Activated CD4-positive, alpha-beta T cell treated with anti-CD3 and anti-CD28 coated beads, Interleukin-2, amount 50 U/mL, for 24 hours (primary cell): ENCODE data around the gene CRYBA1.
"Not testable (repeated sequence)": the region's sequence is repeated elsewhere in the genome, so short reads cannot be mapped to it uniquely, and the experiment has no call there.

Source experiments
- DNase-seq, 2 donors: peaks; one replicate each; pipeline ENCODE4 v3.0.0-alpha.2; 2020; ENCODE audit warnings: low read depth in 1 of 2, low spot score in 1 of 2

The CRYBA1 gene, protein sequence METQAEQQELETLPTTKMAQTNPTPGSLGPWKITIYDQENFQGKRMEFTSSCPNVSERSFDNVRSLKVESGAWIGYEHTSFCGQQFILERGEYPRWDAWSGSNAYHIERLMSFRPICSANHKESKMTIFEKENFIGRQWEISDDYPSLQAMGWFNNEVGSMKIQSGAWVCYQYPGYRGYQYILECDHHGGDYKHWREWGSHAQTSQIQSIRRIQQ

DNA sequence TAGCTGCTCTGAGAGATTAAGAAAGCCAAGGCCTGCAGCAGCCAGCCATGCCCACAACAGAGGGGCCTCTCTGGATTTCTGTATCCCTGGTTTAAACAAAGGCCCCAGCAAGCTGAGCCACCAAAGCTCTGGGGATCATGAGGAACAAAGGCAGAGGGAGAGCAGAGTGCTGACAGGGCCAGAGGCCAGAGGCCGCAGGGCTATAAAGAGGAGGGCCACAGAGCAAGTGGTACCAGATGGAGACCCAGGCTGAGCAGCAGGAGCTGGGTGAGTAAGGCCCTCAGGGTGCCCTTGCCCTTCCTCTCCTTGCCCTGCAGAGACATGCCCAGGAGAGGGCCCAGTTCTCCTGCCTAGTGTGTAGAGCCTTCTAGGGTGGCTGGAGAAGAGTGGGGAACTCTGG, at the start of gene CRYBA1:
Gene CRYBA1 (plus strand): TSS at position 232 of the 400 bp plus-strand sequence. CDS start 5 bp downstream, at position 237.
- no peak for DNase-seq

GRCh38 chr17:29197516-29198272, 49.0 kb upstream of the CRYBA1 start:
- DNase-seq = no peak

- not testable (repeated sequence) for DNase-seq
These were observed 42.4 kb upstream of the CRYBA1 start for GRCh38 chr17:29204068-29204804.

DNA sequence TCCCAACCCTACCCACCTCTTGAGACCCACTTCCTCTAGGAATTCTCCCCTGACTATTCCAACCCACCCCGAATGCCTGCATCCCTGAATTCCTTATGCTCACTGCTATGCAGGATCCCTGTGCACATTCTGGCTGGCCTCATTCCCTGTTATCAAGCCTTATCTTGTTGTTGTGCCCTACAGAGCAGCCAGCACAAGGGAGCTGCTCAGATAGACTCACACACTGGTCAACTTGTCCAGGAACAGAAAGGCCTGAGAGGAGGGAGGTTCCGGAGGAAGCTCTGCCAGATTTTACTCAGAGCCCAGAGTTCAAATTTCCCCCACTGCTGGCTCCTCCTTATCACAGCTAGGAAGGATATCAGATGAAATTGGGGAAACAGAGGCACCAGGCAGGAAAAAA, 41.6 kb upstream of the CRYBA1 start:
- no peak for DNase-seq

- DNase-seq = no peak
These were observed 38.7 kb upstream of the CRYBA1 start for GRCh38 chr17:29207975-29208374.

DNA sequence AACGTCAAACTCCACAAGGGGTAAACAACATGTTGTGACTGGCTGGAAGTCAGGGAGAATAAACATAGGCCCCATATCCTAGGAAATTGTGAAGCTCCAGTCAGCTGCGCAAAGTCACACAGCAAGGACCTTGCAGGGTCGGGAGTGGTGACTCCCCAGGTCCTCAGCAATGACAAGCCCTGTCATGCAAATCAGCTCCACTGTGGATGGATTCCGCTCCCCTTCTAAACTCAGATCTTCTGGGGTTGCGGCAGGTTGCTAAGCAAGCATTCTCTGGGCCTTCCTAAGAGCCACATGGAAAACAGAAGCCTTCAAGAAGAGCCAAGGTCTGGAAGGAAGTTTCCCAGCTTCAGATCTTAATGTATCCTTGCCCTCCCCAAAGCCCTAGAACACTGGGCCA, 37.6 kb upstream of the CRYBA1 start:
- no peak for DNase-seq

GRCh38 chr17:29210879-29211278, 35.8 kb upstream of the CRYBA1 start:
- DNase-seq = no peak

DNA sequence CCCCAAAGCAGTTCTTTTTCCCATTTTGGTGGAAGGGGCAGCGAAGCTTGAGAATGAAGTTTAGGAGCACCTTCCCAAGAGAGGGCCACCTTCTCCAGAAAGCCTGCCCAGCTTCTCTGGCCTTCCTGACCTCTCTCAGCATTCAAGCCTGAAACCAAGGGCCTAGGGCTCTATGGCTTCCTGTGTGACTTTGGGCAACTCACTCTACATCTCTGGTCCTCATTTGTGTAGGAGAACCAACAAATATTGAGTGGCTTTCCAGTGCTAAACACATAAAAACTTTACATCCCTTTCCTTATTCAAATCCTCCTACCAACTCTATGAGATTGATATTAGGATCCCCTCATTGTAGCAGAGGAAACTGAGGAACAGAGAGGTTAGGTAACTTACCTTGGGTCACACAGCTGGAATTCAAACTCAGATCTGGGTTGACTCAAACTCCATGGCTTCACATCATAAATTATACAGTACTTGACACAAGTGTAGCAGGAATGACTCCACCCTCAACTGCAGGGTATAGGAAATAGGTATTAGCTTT, 34.5 kb upstream of the CRYBA1 start:
- no peak for DNase-seq

DNA sequence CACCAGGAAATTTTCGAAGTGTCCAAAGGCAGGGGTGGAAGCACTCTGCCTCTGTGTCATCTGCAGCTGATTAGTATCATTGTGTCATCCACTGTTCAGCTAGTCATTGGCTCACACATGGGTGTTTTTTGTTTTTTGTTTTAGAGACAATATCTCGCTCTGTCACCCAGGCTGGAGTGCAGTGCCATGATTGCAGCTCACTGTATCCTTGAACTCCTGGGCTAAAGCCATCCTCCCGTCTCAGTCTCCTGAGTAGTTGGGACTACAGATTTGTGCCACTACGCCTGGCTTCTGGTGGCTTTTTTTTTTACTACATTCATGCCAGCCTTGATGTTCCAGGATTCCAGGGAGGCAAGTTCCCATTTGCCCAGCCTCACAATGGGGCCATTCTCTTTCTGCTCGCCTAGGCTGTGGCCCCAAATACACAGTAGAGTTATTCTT, 34.0 kb upstream of the CRYBA1 start:
- no peak for DNase-seq

DNA sequence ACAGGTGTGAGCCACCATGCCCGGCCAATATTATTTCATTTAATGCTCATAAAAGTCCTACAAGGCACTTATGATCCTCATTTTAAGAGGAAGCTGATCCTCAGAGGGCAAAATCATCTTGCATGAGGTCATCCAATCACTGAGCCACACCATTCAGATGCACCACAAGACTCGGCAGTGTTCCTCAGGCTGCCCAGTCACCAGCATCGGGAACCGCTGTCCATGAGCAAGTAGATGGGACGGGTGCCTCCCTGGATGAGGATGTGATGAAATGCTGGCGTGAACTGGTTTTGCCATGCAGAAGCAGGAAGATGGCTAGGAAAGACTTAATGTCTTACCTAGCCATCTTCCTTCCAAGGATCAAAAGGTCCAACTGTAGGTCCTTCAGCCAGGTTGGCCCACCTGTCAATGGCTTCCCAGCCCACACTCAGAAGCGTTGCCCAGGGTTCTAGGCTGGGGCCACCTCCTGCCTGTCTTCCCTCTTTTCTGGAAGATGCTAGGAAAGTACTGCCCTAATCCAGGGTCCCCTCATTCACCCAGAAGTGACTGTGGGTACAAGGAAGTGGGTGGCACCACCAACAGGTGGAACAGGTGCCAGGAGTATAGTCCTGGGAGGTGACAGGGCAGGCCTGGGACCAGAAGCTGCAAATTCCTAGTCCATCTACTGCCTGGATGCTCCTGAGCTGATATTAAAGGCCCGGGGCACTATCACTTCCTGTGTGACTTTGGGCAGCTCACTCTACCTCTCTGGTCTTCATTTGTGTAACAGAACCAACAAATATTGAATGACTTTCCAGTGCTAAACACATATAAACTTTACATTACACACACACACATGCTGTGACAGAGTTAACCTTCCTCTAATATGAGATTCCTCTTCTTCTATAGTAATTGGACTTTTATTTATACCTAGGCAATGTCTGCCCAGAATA, 32.2 kb upstream of the CRYBA1 start:
- no peak for DNase-seq

- no peak for DNase-seq
These were observed 31.5 kb upstream of the CRYBA1 start for GRCh38 chr17:29215174-29215573.

DNA sequence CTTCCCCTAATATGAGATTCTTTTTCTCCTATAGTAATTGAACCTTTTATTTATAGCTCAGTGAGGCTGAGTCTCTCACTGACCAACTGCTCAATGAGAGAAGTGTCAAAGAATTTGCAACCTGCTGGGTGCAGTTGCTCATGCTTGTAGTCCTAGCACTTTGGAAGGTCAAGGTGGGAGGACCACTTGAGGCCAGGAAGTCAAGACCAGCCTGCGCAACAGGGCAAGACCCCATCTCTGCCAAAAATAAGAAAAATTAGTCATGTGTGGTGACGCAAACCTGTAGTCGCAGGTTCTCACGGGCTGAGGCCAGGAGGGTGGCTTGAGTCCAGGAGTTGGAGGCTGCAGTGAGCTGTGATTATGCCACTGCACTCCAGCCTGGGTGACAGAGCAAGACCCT, 30.9 kb upstream of the CRYBA1 start:
- no peak for DNase-seq

- DNase-seq = no peak
These were observed 30.5 kb upstream of the CRYBA1 start for GRCh38 chr17:29216181-29216580.

- DNase-seq = no peak
These were observed 29.8 kb upstream of the CRYBA1 start for GRCh38 chr17:29216856-29217255.

DNA sequence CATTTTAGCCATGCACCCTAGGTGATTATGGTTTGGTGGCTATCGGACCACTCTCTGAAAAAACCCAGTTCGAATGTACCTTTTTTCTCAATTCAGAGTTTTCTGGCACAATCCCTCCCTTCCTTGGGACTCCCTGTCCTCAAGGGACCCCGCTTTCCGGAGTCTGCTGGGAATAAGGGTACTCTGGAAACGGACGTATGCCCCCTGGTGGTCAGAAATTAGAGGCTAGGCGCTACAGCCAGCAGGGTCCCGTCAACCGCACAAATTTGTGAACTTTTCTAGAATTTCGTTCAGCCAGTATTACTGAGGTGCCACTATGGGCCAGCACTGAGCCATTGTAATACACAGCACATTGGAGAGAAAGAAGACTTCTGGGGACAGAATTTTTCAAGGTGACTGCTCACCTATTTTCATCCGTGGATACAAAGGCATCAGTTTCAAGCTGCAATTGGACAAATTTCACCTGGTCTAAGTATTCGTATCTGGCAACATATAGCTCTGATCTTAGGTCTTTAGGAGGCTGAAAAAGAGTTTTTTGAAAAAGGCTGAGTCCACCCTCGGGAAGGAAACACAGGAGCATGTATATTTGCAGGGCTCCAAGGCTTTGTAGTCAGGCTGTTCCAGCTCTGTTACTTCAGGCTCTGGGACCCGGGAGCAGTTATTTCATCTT, 27.1 kb upstream of the CRYBA1 start:
- DNase-seq = peak; percentile 38 to 67

DNA sequence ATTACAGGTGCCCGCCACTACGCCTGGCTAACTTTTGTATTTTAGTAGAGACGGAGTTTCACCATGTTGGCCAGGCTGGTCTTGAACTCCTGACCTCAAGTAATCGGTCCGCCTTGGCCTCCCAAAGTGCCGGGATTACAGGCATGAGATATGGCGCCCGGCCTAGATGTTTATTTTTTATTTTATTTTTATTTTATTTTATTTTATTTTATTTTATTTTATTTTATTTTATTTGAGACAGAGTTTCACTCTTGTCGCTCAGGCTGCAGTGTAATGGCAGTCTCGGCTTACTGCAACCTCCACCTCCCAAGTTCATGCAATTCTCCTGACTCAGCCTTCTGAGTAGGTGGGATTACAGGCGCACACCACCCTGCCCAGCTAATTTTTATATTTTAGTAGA, 25.3 kb upstream of the CRYBA1 start:
- not testable (repeated sequence) for DNase-seq

GRCh38 chr17:29225396-29225795, 21.3 kb upstream of the CRYBA1 start:
- DNase-seq = no peak

DNA sequence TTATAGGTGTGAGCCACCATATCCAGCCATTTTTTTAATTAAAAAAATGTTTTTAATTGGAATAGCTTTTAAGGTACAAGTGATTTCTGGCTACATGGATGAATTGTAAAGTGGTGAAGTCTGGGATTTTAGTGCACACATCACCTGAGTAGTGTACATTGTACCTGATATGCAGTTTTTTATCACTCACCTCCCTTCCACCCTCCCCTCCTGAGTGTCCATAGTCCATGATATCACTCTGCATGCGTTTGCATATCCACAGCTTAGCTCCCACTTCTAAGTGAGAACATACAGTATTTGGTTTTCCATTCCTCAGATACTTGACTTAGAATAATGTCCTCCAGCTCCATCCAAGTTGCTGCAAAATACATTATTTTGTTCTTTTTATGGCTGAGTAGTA, 13.4 kb upstream of the CRYBA1 start:
- no peak for DNase-seq

DNA sequence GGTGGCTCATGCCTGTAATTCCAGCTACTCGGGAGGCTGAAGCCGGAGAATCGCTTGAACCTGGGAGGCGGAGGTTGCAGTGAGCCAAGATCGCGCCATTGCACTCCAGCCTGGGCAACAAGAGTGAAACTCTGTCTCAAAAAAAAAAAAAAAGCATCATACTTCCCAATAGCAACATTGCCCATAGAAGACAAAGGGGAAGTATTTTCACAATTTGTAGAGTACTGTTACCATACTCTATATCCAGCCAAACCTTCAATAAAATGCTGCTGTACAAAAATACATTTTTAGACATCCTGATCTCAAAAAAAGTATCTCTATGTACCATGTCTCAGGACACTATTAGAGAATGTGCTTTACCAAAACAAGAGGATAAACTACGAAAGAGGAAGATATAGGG, 11.7 kb upstream of the CRYBA1 start:
- not testable (repeated sequence) for DNase-seq

- DNase-seq = no peak
These were observed 10.8 kb upstream of the CRYBA1 start for GRCh38 chr17:29235904-29236303.
